AG04450 (cell line): ENCODE measurements around the gene BCL11A. TPM values are rescaled to one million over a fixed set of nuclear protein-coding genes. Genes with fewer than 3 reads are reported as not detected.

Experiments
- CTCF ChIA-PET: fragments of 300-600, 350-600 bp; formaldehyde crosslinking; extraction: SDS; loops from one replicate; lab custom pipeline; 2022; ENCODE audit warnings: antibody characterized with exemption, inconsistent platforms; lab: Charles Lee
- POLR2A ChIA-PET: fragments of 350-600 bp; formaldehyde crosslinking; extraction: SDS; loops from one replicate; lab custom pipeline; 2021; ENCODE audit warnings: antibody characterized with exemption, inconsistent platforms; lab: Yijun Ruan, JAX
- DNase-seq: peaks from one replicate; pipeline ENCODE4 v3.0.0-alpha.2; 2011; ENCODE audit warnings: low read depth, low spot score
- H3K27ac ChIP-seq: one replicate; pipeline ENCODE4 v1.5.1; 2012; ENCODE audit warnings: low read depth, low read length, control low read depth
- H3K27me3 ChIP-seq: one replicate; pipeline ENCODE4 v1.6.0; 2012; ENCODE audit warnings: low read length; ENCODE audit not compliant: control insufficient read depth, insufficient read depth
- H3K4me3 ChIP-seq: 2 replicates; pipeline ENCODE4 v1.5.1; 2011; ENCODE audit warnings: mild to moderate bottlenecking, low read depth, low read length, control low read depth
- H3K9me3 ChIP-seq: 2 replicates; pipeline ENCODE4 v1.5.1; 2012; ENCODE audit warnings: low read length; ENCODE audit not compliant: control insufficient read depth, insufficient read depth
- CTCF ChIP-seq: IDR thresholded peaks from 2 replicates; pipeline ENCODE4 v1.5.1; 2011; ENCODE audit warnings: low read depth, low read length, control low read depth, inconsistent platforms
- polyA plus RNA-seq: library from polyadenylated mRNA; depleted of rRNA; stranded (reverse); fragments of >200 nt; gene quantifications from 2 replicates; pipeline ENCODE4 v1.2.3, GENCODE V29; 2011

BCL11A gene
- polyA plus RNA-seq, 1 experiment: 1.1 TPM

GRCh38 chr2:60510713-60511112 is 42.7 kb downstream of the BCL11A start:
- no peak overlapping the region for H3K4me3 ChIP-seq
- H3K27me3 ChIP-seq: no peaks in the 10 kb centered on the region
- CTCF ChIA-PET: no interaction called here
- no peak overlapping the region for H3K27ac ChIP-seq
- no peak for TF ChIP-seq CTCF
- POLR2A ChIA-PET: no interaction called here
- no peaks in the 10 kb centered on the region for H3K9me3 ChIP-seq
- DNase-seq: no peak

- H3K9me3 ChIP-seq: no peaks in the 10 kb centered on the region
- no peak for TF ChIP-seq CTCF
- POLR2A ChIA-PET: no interaction called here
- no peak overlapping the region for H3K27ac ChIP-seq
- CTCF ChIA-PET: interaction anchor here (1.0 to 1.4 kb wide), 2 partner anchors 9 to 41 kb away, joined by 3 to 4 read pairs; no protein-coding TSS in a partner anchor
- no peaks in the 10 kb centered on the region for H3K27me3 ChIP-seq
- H3K4me3 ChIP-seq: no peak overlapping the region
- DNase-seq: no peak
These were observed 44.4 kb downstream of the BCL11A start for GRCh38 chr2:60509066-60509465.

DNA sequence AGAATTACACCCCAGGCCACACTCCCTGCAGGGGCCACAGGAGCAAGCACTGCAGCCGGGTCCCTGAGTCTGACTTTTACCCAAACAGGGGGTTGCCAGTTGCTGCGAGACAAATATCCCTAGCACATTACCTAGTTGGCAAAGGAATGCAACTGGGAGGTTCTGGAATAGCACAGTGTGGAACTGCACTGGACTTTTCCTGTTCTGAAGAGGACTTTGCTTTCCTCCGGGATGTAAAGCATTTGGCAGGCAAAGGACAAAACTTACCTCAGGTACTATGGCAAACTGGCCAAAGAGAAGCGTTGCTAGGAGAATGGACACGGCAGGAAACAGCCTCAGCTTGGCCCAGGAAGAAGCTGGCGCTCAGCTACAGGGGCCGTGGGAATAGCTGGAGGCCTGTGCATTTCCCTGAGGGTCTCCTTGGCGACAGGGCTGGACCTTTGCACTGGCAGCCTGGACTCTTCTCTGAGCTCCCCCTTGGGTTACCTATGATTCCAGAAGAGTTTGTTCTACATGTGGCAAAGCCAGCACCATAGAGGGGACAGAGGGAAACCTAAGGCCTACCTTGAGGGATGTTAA is 45.0 kb downstream of the BCL11A start:
- no peak overlapping the region for H3K27ac ChIP-seq
- no peak overlapping the region for H3K4me3 ChIP-seq
- no peak for TF ChIP-seq CTCF
- H3K9me3 ChIP-seq: no peaks in the 10 kb centered on the region
- ChIA-PET POLR2A (no interaction called here), CTCF (interaction anchor here (1.0 to 1.8 kb wide), 3 partner anchors 10 to 15 kb away, joined by 3 to 6 read pairs (median 4); no protein-coding TSS in a partner anchor)
- no peaks in the 10 kb centered on the region for H3K27me3 ChIP-seq
- no peak for DNase-seq

DNA sequence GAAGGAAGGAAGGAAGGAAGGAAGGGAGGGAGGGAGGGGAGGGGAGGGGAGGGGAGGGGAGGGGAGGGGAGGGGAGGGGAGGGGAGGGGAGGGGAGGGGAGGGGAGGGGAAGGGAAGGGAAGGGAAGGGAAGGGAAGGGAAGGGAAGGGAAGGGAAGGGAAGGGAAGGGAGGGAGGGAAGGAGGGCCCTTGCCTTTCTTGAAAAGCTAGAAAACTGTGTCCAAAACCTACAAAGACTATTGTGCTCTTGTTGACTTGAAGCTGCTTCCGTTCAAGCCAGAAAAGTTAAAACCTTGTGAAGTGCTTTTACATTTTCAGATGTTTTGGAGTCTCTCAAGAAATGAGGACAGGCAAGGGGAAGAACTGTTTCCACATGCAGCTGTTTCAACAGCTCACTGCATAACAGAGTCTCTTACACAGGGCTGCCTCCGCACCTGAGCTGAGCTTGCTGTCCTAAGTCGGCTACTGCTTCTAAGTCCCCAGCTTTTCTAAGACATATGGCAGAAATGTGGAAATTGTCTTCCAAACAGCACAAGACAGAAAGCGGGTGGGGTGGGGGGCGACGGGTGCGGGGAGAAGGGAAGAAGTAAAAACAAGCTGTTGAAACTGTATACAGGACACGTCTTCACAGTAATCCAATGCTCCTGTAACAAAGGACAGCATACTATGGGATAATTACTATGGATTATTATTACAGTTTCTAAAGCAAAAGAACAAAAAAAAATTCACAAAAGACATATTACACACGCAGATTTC is 46.1 kb downstream of the BCL11A start:
- no peaks in the 10 kb centered on the region for H3K9me3 ChIP-seq
- no peak overlapping the region for H3K4me3 ChIP-seq
- H3K27me3 ChIP-seq: no peaks in the 10 kb centered on the region
- TF ChIP-seq CTCF: no peak
- ChIA-PET CTCF (interaction anchor here (1.0 to 1.8 kb wide), 3 partner anchors 10 to 43 kb away, joined by 3 to 6 read pairs (median 6); no protein-coding TSS in a partner anchor), POLR2A (interaction anchor here (0.6 kb wide), 2 partner anchors 43 to 46 kb away, joined by 4 to 10 read pairs; partner anchors contain the start of gene BCL11A)
- DNase-seq: no peak
- H3K27ac ChIP-seq: no peak overlapping the region

- CTCF ChIA-PET: no interaction called here
- H3K9me3 ChIP-seq: no peaks in the 10 kb centered on the region
These were observed 47.6 kb downstream of the BCL11A start for GRCh38 chr2:60505880-60506260.

More at GRCh38 chr2:60505880-60506260, 47.6 kb downstream of the BCL11A start:
- POLR2A ChIA-PET: no interaction called here
- H3K27ac ChIP-seq: no peak overlapping the region
- H3K4me3 ChIP-seq: no peak overlapping the region
- DNase-seq: no peak
- H3K27me3 ChIP-seq: no peaks in the 10 kb centered on the region
- TF ChIP-seq CTCF: no peak
